Erythroblast (primary cell): Measurements from ENCODE around the gene KRTAP10-5.
"Not testable (repeated sequence)": the region's sequence is repeated elsewhere in the genome, so short reads cannot be mapped to it uniquely, and the experiment has no call there.

Source experiments
- DNase-seq, 2 experiments: peaks; one replicate each; lab custom pipeline; 2025; lab: John Stamatoyannopoulos, UW
- GATA1 ChIP-seq: IDR thresholded peaks from 2 replicates; pipeline ENCODE4 v1.6.1; 2011; ENCODE audit warnings: low read depth, mild to moderate bottlenecking, control low read depth, low read length, moderate library complexity
- POLR2A ChIP-seq: IDR thresholded peaks from 2 replicates; pipeline ENCODE4 v1.6.1; 2011; ENCODE audit warnings: mild to moderate bottlenecking, low read length

KRTAP10-5 gene

GRCh38 chr21:44574457-44575306 is 5.7 kb downstream of the KRTAP10-5 start:
- DNase-seq = no peak
- no peak for TF ChIP-seq POLR2A
- no peak for TF ChIP-seq GATA1

GRCh38 chr21:44573630-44574456 is 6.6 kb downstream of the KRTAP10-5 start, which contains the start of gene KRTAP10-4:
TSS of gene KRTAP10-4 (plus strand) at chr21:44573729. CDS start at chr21:44573759, 30 bp downstream.
- not testable (repeated sequence) for DNase-seq

GRCh38 chr21:44572959-44573583 is 7.3 kb downstream of the KRTAP10-5 start:
- DNase-seq = no peak
- TF ChIP-seq POLR2A (no peak), GATA1 (no peak)

- TF ChIP-seq GATA1 = no peak
- no peak for TF ChIP-seq POLR2A
- DNase-seq = no peak
Measured at GRCh38 chr21:44571844-44572782, 8.3 kb downstream of the KRTAP10-5 start.

GRCh38 chr21:44571296-44571695 is 9.1 kb downstream of the KRTAP10-5 start:
- no peak for TF ChIP-seq GATA1
- no peak for DNase-seq

GRCh38 chr21:44569861-44570517 is 10.4 kb downstream of the KRTAP10-5 start:
- TF ChIP-seq GATA1 (no peak), POLR2A (no peak)
- no peak for DNase-seq

GRCh38 chr21:44568667-44569556 is 11.5 kb downstream of the KRTAP10-5 start:
- TF ChIP-seq POLR2A (no peak), GATA1 (no peak)
- DNase-seq = no peak

GRCh38 chr21:44568261-44568660 is 12.1 kb downstream of the KRTAP10-5 start:
- no peak for TF ChIP-seq GATA1
- TF ChIP-seq POLR2A = no peak

GRCh38 chr21:44567481-44568171 is 12.8 kb downstream of the KRTAP10-5 start:
- no peak for TF ChIP-seq POLR2A
- no peak for TF ChIP-seq GATA1
- DNase-seq = no peak

More at GRCh38 chr21:44568261-44568660, 12.1 kb downstream of the KRTAP10-5 start:
- DNase-seq = no peak

- DNase-seq = no peak
- no peak for TF ChIP-seq POLR2A
- no peak for TF ChIP-seq GATA1
Measured at GRCh38 chr21:44566403-44566802, 14.0 kb downstream of the KRTAP10-5 start.

- TF ChIP-seq POLR2A (no peak), GATA1 (no peak)
Measured at GRCh38 chr21:44564886-44565598, 15.4 kb downstream of the KRTAP10-5 start.

More at GRCh38 chr21:44564886-44565598, 15.4 kb downstream of the KRTAP10-5 start:
- DNase-seq = no peak
